ENCODE data around the gene ATF6.

GRCh38 chr1:161784968-161785367 is 18.8 kb downstream of the ATF6 start:
- TF ChIP-seq POLR2AphosphoS5 (IDR thresholded peaks at IDR 0.05; ENCODE audit: low read depth, low read length): no peak
- no peak for TF ChIP-seq CTCF (IDR thresholded peaks at IDR 0.05)
- no peak for TF ChIP-seq TCF7L2 (IDR thresholded peaks at IDR 0.05; ENCODE audit: low read depth, low read length)
- TF ChIP-seq SIN3A (IDR thresholded peaks at IDR 0.05; ENCODE audit: borderline replicate concordance, insufficient read depth, low read depth, low read length): no peak

Data from Panc1 (cell line).